NB4 (cell line): ENCODE data around the gene OST4.

ENCODE experiments used
- POLR2A ChIP-seq: IDR thresholded peaks from 2 replicates; pipeline ENCODE4 v1.6.1; 2011; ENCODE audit warnings: mild to moderate bottlenecking; ENCODE audit not compliant: insufficient read length; ENCODE audit errors: extremely low read depth
- TF ChIP-seq, protein P1 (sequence below): IDR thresholded peaks from one replicate; pipeline ENCODE4 v1.5.1; 2012; ENCODE audit warnings: low read depth, low read length

DNA sequence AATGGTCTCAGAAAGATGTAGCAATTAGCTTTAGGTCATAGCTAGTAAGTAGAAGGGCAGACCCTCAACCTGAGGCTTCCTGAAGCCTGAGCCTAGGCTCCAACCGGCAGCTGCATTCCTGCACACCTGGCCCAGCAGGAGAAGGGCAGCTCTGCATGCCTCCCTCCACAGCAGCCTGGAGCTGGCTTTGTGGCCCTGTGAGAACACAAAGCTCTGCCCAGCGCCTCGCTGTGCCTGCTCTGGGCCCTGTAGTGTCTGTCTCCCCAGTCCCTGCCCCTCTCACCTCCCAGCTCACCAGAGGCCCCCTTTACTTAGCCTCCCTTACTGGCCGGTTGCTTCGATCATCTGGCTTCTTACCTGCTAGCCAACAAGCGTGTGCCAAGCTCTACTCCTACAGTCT is 32.0 kb downstream of the OST4 start:
- TF ChIP-seq POLR2A = no peak
- TF ChIP-seq, protein P1, sequence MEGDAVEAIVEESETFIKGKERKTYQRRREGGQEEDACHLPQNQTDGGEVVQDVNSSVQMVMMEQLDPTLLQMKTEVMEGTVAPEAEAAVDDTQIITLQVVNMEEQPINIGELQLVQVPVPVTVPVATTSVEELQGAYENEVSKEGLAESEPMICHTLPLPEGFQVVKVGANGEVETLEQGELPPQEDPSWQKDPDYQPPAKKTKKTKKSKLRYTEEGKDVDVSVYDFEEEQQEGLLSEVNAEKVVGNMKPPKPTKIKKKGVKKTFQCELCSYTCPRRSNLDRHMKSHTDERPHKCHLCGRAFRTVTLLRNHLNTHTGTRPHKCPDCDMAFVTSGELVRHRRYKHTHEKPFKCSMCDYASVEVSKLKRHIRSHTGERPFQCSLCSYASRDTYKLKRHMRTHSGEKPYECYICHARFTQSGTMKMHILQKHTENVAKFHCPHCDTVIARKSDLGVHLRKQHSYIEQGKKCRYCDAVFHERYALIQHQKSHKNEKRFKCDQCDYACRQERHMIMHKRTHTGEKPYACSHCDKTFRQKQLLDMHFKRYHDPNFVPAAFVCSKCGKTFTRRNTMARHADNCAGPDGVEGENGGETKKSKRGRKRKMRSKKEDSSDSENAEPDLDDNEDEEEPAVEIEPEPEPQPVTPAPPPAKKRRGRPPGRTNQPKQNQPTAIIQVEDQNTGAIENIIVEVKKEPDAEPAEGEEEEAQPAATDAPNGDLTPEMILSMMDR = no peak
